Upper lobe of right lung (tissue), 1 donor: ENCODE results near the gene TRAF1. TPM values are rescaled to one million over a fixed set of nuclear protein-coding genes. Genes with fewer than 3 reads are reported as not detected.

Source experiments
- ATAC-seq: fragments of 200-7000 bp; cut with Tn5 transposase; one replicate; pipeline ENCODE4 v1.9.1; 2020; ENCODE audit warnings: mild to moderate bottlenecking, moderate library complexity
- DNase-seq: peaks from one replicate; pipeline ENCODE4 v3.0.0-alpha.2; 2020
- H3K27ac ChIP-seq: fragments of 200-600 bp; one replicate; pipeline ENCODE4 v1.8.0; 2022
- H3K27me3 ChIP-seq: fragments of 200-600 bp; one replicate; pipeline ENCODE4 v1.8.0; 2022; ENCODE audit warnings: mild to moderate bottlenecking
- H3K36me3 ChIP-seq: fragments of 200-600 bp; one replicate; pipeline ENCODE4 v1.8.0; 2022
- H3K4me1 ChIP-seq: fragments of 200-600 bp; one replicate; pipeline ENCODE4 v1.8.0; 2022
- H3K4me3 ChIP-seq: fragments of 200-600 bp; one replicate; pipeline ENCODE4 v1.8.0; 2022; ENCODE audit warnings: mild to moderate bottlenecking
- H3K9me3 ChIP-seq: fragments of 200-600 bp; one replicate; pipeline ENCODE4 v1.8.0; 2022
- intact Hi-C: fragments of 100-400 bp; cut with DNase I; formaldehyde crosslinking; loops from one replicate; pipeline ENCODE4 v1.11.0; 2022
- total RNA-seq: library from RNA; stranded (reverse); fragmentation: NEBNext Ultra II Directional; extraction: Animal tissue kit (Norgen Biotek cat#: 25700); gene quantifications from one replicate; pipeline ENCODE4 v1.2.1, GENCODE V29; 2021
- TF ChIP-seq, protein P1 (sequence below): fragments of 200-600 bp; IDR thresholded peaks from one replicate; pipeline ENCODE4 v1.8.0; 2022; ENCODE audit warnings: antibody characterized with exemption
- donor health status: DM: no; HTN: yes; CAD: no; lungs with severe emphysema.

The TRAF1 gene
- total RNA-seq, 1 donor from 2014 or later = 6.0 TPM

DNA sequence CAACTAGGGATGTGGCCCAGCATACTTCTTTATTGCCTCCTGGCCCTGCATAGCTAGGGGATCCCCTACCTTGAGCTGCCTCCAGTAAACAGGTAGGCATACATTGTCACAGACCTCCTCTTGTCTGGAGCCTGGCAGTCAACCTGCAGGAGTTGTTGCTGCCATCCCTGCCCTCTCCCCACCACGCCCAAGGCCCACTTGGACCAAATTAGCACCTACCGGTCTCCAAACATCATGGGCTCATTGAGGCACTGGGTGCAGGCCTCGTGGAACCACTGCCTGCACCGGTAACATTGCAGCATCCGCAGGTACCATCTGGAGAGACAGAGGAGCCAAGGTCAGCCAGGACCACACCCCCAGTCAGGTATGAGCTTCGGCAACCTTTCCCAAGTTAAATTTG, 59.9 kb downstream of the TRAF1 start:
- no peak overlapping the region for H3K27ac ChIP-seq
- H3K27me3 ChIP-seq = no peaks in the 10 kb centered on the region
- H3K9me3 ChIP-seq = no peaks in the 10 kb centered on the region
- intact Hi-C loops = no loop called here
- H3K4me1 ChIP-seq = peaks cover 14% of the 10 kb centered on the region
- peaks cover 9% of the 10 kb centered on the region for H3K36me3 ChIP-seq
- H3K4me3 ChIP-seq = no peak overlapping the region
- ATAC-seq (no peak), DNase-seq (no peak)
- TF ChIP-seq, protein P1, sequence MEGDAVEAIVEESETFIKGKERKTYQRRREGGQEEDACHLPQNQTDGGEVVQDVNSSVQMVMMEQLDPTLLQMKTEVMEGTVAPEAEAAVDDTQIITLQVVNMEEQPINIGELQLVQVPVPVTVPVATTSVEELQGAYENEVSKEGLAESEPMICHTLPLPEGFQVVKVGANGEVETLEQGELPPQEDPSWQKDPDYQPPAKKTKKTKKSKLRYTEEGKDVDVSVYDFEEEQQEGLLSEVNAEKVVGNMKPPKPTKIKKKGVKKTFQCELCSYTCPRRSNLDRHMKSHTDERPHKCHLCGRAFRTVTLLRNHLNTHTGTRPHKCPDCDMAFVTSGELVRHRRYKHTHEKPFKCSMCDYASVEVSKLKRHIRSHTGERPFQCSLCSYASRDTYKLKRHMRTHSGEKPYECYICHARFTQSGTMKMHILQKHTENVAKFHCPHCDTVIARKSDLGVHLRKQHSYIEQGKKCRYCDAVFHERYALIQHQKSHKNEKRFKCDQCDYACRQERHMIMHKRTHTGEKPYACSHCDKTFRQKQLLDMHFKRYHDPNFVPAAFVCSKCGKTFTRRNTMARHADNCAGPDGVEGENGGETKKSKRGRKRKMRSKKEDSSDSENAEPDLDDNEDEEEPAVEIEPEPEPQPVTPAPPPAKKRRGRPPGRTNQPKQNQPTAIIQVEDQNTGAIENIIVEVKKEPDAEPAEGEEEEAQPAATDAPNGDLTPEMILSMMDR = no peak

GRCh38 chr9:120865809-120866208, 60.8 kb downstream of the TRAF1 start:
- intact Hi-C loops = no loop called here

GRCh38 chr9:120865176-120865575, 61.4 kb downstream of the TRAF1 start:
- intact Hi-C loops = no loop called here

More at GRCh38 chr9:120865809-120866208, 60.8 kb downstream of the TRAF1 start:
- H3K36me3 ChIP-seq = peaks cover 15% of the 10 kb centered on the region
- H3K4me3 ChIP-seq = no peak overlapping the region
- no peak for ATAC-seq
- peaks cover 14% of the 10 kb centered on the region for H3K4me1 ChIP-seq
- TF ChIP-seq, protein P1 = no peak
- DNase-seq = no peak
- no peak overlapping the region for H3K27ac ChIP-seq
- H3K27me3 ChIP-seq = no peaks in the 10 kb centered on the region
- H3K9me3 ChIP-seq = no peaks in the 10 kb centered on the region

GRCh38 chr9:120864719-120865118, 61.9 kb downstream of the TRAF1 start:
- TF ChIP-seq, protein P1 = no peak
- peaks cover 26% of the 10 kb centered on the region for H3K36me3 ChIP-seq
- H3K27me3 ChIP-seq = no peaks in the 10 kb centered on the region
- DNase-seq (no peak), ATAC-seq (no peak)
- H3K9me3 ChIP-seq = no peaks in the 10 kb centered on the region
- peaks cover 13% of the 10 kb centered on the region for H3K4me1 ChIP-seq
- no peak overlapping the region for H3K27ac ChIP-seq
- no peak overlapping the region for H3K4me3 ChIP-seq
- intact Hi-C loops = no loop called here

More at GRCh38 chr9:120865176-120865575, 61.4 kb downstream of the TRAF1 start:
- no peak for DNase-seq
- H3K36me3 ChIP-seq = peaks cover 22% of the 10 kb centered on the region
- TF ChIP-seq, protein P1 = no peak
- H3K4me3 ChIP-seq = no peak overlapping the region
- no peaks in the 10 kb centered on the region for H3K27me3 ChIP-seq
- peaks cover 14% of the 10 kb centered on the region for H3K4me1 ChIP-seq
- H3K9me3 ChIP-seq = no peaks in the 10 kb centered on the region
- H3K27ac ChIP-seq = no peak overlapping the region
- ATAC-seq = no peak

GRCh38 chr9:120863833-120864232, 62.8 kb downstream of the TRAF1 start:
- TF ChIP-seq, protein P1 = no peak
- Histone ChIP-seq H3K9me3 (no peaks in the 10 kb centered on the region), H3K36me3 (peaks cover 31% of the 10 kb centered on the region), H3K27me3 (no peaks in the 10 kb centered on the region), H3K4me1 (peaks cover 8% of the 10 kb centered on the region), H3K4me3 (no peak overlapping the region), H3K27ac (no peak overlapping the region)
- ATAC-seq (no peak), DNase-seq (peak; percentile 18)
- intact Hi-C loops = no loop called here

DNA sequence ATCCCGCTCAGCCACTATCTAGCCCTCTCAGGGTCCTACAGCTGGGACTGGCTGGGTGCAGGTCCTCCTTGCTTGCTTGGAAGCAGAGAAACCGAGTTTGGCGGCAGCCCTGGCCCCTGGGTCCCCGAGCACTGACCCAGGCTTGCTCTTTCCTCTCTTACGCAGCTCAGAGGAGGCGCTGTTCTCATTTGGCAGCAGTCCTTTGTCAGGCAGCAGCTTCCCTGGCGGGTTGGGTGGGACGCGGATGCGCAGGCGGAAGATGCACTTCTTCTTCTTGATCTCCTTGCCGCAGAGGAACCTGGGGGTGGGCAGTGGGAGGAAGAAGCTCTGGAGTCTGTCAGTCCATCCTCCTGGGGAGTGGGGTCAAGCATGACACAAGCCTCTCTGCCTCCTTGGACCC, 64.1 kb downstream of the TRAF1 start:
- H3K27ac ChIP-seq = no peak overlapping the region
- H3K36me3 ChIP-seq = peaks cover 37% of the 10 kb centered on the region
- intact Hi-C loops = no loop called here
- no peaks in the 10 kb centered on the region for H3K27me3 ChIP-seq
- DNase-seq (peak; percentile 51), ATAC-seq (no peak)
- H3K9me3 ChIP-seq = no peaks in the 10 kb centered on the region
- H3K4me3 ChIP-seq = no peak overlapping the region
- TF ChIP-seq, protein P1 = no peak
- no peaks in the 10 kb centered on the region for H3K4me1 ChIP-seq
